PC-3 (cell line): ENCODE measurements around the gene CAMK1D.

ENCODE experiments used
- CTCF ChIP-seq: fragments of 300-600 bp; sonication (generic); conservative IDR thresholded peaks from 2 replicates; pipeline ENCODE4 v1.5.1; 2017; ENCODE audit warnings: antibody characterized with exemption, low read depth, mild to moderate bottlenecking, low read length
- EZH2 ChIP-seq: fragments of 300-600 bp; sonication (generic); IDR thresholded peaks from one replicate; pipeline ENCODE4 v1.6.1; 2017; ENCODE audit warnings: antibody characterized with exemption, mild to moderate bottlenecking, low read length; ENCODE audit not compliant: unreplicated experiment

- no peak for TF ChIP-seq CTCF
- TF ChIP-seq EZH2 = no peak
Observed at GRCh38 chr10:12822126-12822892, 473.0 kb downstream of the CAMK1D start.
